ENCODE measurements around the gene E2F6. TPM values are rescaled to one million over a fixed set of nuclear protein-coding genes. Genes with fewer than 3 reads are reported as not detected.
A peak's percentile ranks its signal among the peaks of the same experiment; 100 is the strongest.

E2F6 gene
- total and polyA plus RNA-seq, 2 experiments from 2014 or later, result 13.8 to 23.1 TPM

DNA sequence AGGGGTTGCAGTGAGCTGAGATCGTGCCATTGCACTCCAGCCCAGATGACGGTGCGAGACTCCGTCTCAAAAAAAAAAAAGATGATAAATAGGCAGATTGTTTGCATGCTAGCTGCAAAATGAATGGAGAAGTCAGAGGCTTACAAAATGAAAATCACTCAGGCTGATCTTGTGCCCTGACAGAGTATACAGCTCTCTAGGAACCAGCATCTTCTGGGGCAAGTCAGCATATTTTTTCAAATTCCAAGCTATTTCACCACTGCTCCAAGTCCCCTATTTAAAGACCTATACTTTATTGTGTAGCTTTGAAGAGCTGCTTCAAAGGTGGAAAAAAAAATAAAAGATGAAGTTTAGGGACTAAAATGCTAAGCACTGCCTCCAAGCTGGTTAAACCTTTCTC is 6.1 kb downstream of the E2F6 start:
- Histone ChIP-seq H3K4me3 (no peak overlapping the region), H3K27ac (no peak overlapping the region), H4K20me1 (ENCODE audit: insufficient read depth, poor library complexity, severe bottlenecking) (peaks cover 80% of the 10 kb centered on the region), H3K27me3 (no peaks in the 10 kb centered on the region), H3K9me3 (ENCODE audit: low read depth) (no peaks in the 10 kb centered on the region), H3K4me2 (no peak overlapping the region), H3K36me3 (replicated peaks; ENCODE audit: insufficient read depth, low read depth) (no peaks in the 10 kb centered on the region), H3K4me1 (ENCODE audit: insufficient read depth) (peaks cover 8% of the 10 kb centered on the region), H3K79me2 (peaks cover 99% of the 10 kb centered on the region), H3K9me2 (replicated peaks; ENCODE audit: insufficient read depth) (no peaks in the 10 kb centered on the region), H2AFZ (no peak overlapping the region)
- TF ChIP-seq, protein P1, sequence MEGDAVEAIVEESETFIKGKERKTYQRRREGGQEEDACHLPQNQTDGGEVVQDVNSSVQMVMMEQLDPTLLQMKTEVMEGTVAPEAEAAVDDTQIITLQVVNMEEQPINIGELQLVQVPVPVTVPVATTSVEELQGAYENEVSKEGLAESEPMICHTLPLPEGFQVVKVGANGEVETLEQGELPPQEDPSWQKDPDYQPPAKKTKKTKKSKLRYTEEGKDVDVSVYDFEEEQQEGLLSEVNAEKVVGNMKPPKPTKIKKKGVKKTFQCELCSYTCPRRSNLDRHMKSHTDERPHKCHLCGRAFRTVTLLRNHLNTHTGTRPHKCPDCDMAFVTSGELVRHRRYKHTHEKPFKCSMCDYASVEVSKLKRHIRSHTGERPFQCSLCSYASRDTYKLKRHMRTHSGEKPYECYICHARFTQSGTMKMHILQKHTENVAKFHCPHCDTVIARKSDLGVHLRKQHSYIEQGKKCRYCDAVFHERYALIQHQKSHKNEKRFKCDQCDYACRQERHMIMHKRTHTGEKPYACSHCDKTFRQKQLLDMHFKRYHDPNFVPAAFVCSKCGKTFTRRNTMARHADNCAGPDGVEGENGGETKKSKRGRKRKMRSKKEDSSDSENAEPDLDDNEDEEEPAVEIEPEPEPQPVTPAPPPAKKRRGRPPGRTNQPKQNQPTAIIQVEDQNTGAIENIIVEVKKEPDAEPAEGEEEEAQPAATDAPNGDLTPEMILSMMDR (IDR thresholded peaks at IDR 0.05; ENCODE audit: poor library complexity), result no peak
- TF ChIP-seq EZH2phosphoT487 (IDR thresholded peaks at IDR 0.05; ENCODE audit: low read depth, severe bottlenecking, unreplicated experiment) (no peak), EZH2 (IDR thresholded peaks at IDR 0.05; ENCODE audit: borderline replicate concordance) (no peak)
- 100% methylated on average over 2 of the region's 4 CpGs for WGBS (ENCODE audit: low lambda C conversion rate, missing lambda C conversion rate)
- DNase-seq (ENCODE audit: low spot score), result no peak

DNA sequence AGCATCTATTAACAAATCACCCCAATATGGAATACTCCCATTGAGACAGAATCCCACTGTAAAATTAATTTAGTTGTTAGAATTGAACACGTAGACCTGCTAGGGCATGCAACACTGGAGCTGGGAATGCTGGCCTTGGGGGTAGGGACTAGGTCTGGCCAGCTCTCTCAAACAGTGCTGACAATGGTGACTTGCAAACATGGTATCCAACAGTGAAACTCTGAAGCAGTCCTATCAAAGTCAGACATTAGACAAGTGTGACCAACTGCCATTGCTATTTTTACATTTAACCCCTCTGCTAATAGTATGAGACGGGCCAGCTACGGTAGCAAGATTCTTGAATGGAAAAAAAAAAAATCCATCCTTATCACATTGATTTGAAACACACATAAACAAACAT is 7.2 kb downstream of the E2F6 start:
- Histone ChIP-seq H3K4me1 (ENCODE audit: insufficient read depth) (peaks cover 4% of the 10 kb centered on the region), H3K27ac (no peak overlapping the region), H3K4me2 (no peak overlapping the region), H3K27me3 (no peaks in the 10 kb centered on the region), H4K20me1 (ENCODE audit: insufficient read depth, poor library complexity, severe bottlenecking) (peaks cover 77% of the 10 kb centered on the region), H3K9me2 (replicated peaks; ENCODE audit: insufficient read depth) (no peaks in the 10 kb centered on the region), H3K9me3 (ENCODE audit: low read depth) (no peaks in the 10 kb centered on the region), H3K36me3 (replicated peaks; ENCODE audit: insufficient read depth, low read depth) (no peaks in the 10 kb centered on the region), H3K4me3 (no peak overlapping the region), H3K79me2 (peaks cover 99% of the 10 kb centered on the region), H2AFZ (no peak overlapping the region)
- 88% methylated on average over 3 of the region's 3 CpGs for WGBS (ENCODE audit: low lambda C conversion rate, missing lambda C conversion rate)
- TF ChIP-seq, protein P1 (IDR thresholded peaks at IDR 0.05; ENCODE audit: poor library complexity), result no peak
- TF ChIP-seq EZH2phosphoT487 (IDR thresholded peaks at IDR 0.05; ENCODE audit: low read depth, severe bottlenecking, unreplicated experiment), result no peak
- no peak for TF ChIP-seq EZH2 (IDR thresholded peaks at IDR 0.05; ENCODE audit: borderline replicate concordance)
- no peak for DNase-seq (ENCODE audit: low spot score)

DNA sequence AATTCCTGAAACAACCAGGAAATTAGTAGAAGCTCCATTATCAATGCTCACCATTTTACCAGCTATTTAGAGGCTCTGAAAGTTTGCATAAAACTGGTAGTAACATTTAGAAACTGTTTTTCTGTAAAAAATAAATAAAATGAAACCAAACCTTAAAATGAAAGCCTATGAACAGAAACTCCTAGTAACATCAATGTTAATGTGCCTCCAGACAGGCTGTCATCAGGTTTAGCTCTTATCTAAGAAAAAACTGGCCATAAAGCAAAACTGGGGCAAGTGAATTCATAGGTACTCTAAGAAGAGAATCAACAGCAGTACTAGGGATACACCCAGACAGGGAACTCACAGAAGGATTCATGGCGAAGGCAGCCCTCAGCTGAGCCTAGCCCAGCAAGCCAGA is 8.0 kb downstream of the E2F6 start:
- Histone ChIP-seq H2AFZ (no peak overlapping the region), H3K9me2 (replicated peaks; ENCODE audit: insufficient read depth) (no peaks in the 10 kb centered on the region), H3K4me2 (no peak overlapping the region), H4K20me1 (ENCODE audit: insufficient read depth, poor library complexity, severe bottlenecking) (peaks cover 70% of the 10 kb centered on the region), H3K4me3 (no peak overlapping the region), H3K27ac (no peak overlapping the region), H3K9me3 (ENCODE audit: low read depth) (no peaks in the 10 kb centered on the region), H3K4me1 (ENCODE audit: insufficient read depth) (peaks cover 4% of the 10 kb centered on the region), H3K36me3 (replicated peaks; ENCODE audit: insufficient read depth, low read depth) (no peaks in the 10 kb centered on the region), H3K27me3 (no peaks in the 10 kb centered on the region), H3K79me2 (peaks cover 95% of the 10 kb centered on the region)
- peak; percentile 21 for DNase-seq (ENCODE audit: low spot score)
- TF ChIP-seq EZH2 (IDR thresholded peaks at IDR 0.05; ENCODE audit: borderline replicate concordance) (no peak), EZH2phosphoT487 (IDR thresholded peaks at IDR 0.05; ENCODE audit: low read depth, severe bottlenecking, unreplicated experiment) (no peak)
- TF ChIP-seq, protein P1 (IDR thresholded peaks at IDR 0.05; ENCODE audit: poor library complexity), result no peak
- WGBS (ENCODE audit: low lambda C conversion rate, missing lambda C conversion rate), result 63% methylated on average over 1 of the region's 1 CpG

DNA sequence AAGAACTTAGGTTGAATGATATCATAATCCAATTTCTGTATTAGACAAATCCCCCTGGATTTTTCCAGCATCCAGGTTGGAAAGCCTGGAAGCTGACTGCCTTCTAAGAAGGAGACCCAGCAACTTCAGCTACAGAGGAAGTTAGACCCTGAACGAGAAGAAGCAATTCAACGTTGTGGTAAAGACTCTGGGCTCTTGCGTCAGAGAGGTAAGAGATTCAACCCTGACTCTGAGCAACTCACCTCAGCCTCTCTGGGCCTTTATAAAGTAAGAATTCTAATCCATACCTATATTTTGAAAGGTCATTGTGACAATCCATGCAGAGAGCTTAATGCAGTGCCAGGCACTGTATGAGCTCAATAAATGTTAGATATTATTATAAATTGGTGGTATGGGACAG is 9.7 kb downstream of the E2F6 start:
- peaks cover 78% of the 10 kb centered on the region for H3K79me2 ChIP-seq
- H4K20me1 ChIP-seq (ENCODE audit: insufficient read depth, poor library complexity, severe bottlenecking), result peaks cover 54% of the 10 kb centered on the region
- peaks cover 4% of the 10 kb centered on the region for H3K4me1 ChIP-seq (ENCODE audit: insufficient read depth)
- no peaks in the 10 kb centered on the region for H3K9me2 ChIP-seq (replicated peaks; ENCODE audit: insufficient read depth)
- no peak for TF ChIP-seq EZH2phosphoT487 (IDR thresholded peaks at IDR 0.05; ENCODE audit: low read depth, severe bottlenecking, unreplicated experiment)
- no peak for TF ChIP-seq EZH2 (IDR thresholded peaks at IDR 0.05; ENCODE audit: borderline replicate concordance)
- TF ChIP-seq, protein P1 (IDR thresholded peaks at IDR 0.05; ENCODE audit: poor library complexity), result no peak
- H3K4me2 ChIP-seq, result no peak overlapping the region
- WGBS (ENCODE audit: low lambda C conversion rate, missing lambda C conversion rate), result 83% methylated on average over 3 of the region's 3 CpGs
- DNase-seq (ENCODE audit: low spot score), result no peak
- H3K36me3 ChIP-seq (replicated peaks; ENCODE audit: insufficient read depth, low read depth), result no peaks in the 10 kb centered on the region
- no peak overlapping the region for H2AFZ ChIP-seq
- no peak overlapping the region for H3K4me3 ChIP-seq
- H3K27ac ChIP-seq, result no peak overlapping the region
- no peaks in the 10 kb centered on the region for H3K9me3 ChIP-seq (ENCODE audit: low read depth)
- no peaks in the 10 kb centered on the region for H3K27me3 ChIP-seq
